ENCODE measurements around the gene ZNRF2. TPM values are rescaled to one million over a fixed set of nuclear protein-coding genes. Genes with fewer than 3 reads are reported as not detected.

The ZNRF2 gene
- total and polyA plus RNA-seq, 2 donors (not counting 3 experiments of a cell fraction or from before 2014, with no cell fraction given): 1.4 to 5.9 TPM

- Histone ChIP-seq H3K9me1 (replicated peaks; ENCODE audit: control insufficient read depth, extremely low read depth, insufficient read depth, low read length) (no peaks in the 10 kb centered on the region), H3K4me3 (replicated peaks in 1 of 3; ENCODE audit: insufficient read depth in 1 of 3, low read depth in 1 of 3, low read length in 3 of 3) (no peak overlapping the region), H3K27ac (ENCODE audit: insufficient read depth, low read depth, low read length) (no peak overlapping the region), H3K9me3 (replicated peaks; ENCODE audit: control insufficient read depth, insufficient read depth, low read length) (no peaks in the 10 kb centered on the region), H2AFZ (ENCODE audit: low read depth, low read length) (no peak overlapping the region), H3K9ac (replicated peaks; ENCODE audit: extremely low read depth, insufficient read depth, low read length) (no peak overlapping the region), H3K4me2 (ENCODE audit: insufficient read depth, low read length) (no peak overlapping the region), H3K4me1 (ENCODE audit: control insufficient read depth, extremely low read depth, insufficient read depth, low read length) (no peaks in the 10 kb centered on the region), H3K36me3 (ENCODE audit: control insufficient read depth in 2 of 2, extremely low read depth in 1 of 2, insufficient read depth in 2 of 2, low read length in 2 of 2) (no peaks in the 10 kb centered on the region), H3K27me3 (ENCODE audit: control insufficient read depth in 2 of 2, insufficient read depth in 2 of 2, low read length in 2 of 2) (peaks cover 9 to 27% of the 10 kb centered on the region in 2 experiments), H4K20me1 (replicated peaks; ENCODE audit: control insufficient read depth, extremely low read depth, insufficient read depth, low read length) (no peaks in the 10 kb centered on the region), H3K79me2 (ENCODE audit: control insufficient read depth, insufficient read depth, low read length) (no peaks in the 10 kb centered on the region)
- ChIA-PET POLR2A (no interaction called here), CTCF (no interaction called here)
- no peak for FAIRE-seq
- intact Hi-C loops (cut with micrococcal nuclease) (no loop called here), dilution Hi-C loops (cut with MboI; ENCODE audit: extremely low pct_ligation_motif_present, low sequenced_read_pairs) (no loop called here)
- DNase-seq (ENCODE audit: low read depth, low spot score): no peak
- TF ChIP-seq EZH2 (IDR thresholded peaks at IDR 0.05; ENCODE audit: borderline replicate concordance, low read depth, low read length, severe bottlenecking) (no peak), POLR2AphosphoS5 (IDR thresholded peaks at IDR 0.05; ENCODE audit: insufficient read depth, low read depth, low read length) (no peak), MYC (IDR thresholded peaks at IDR 0.05; ENCODE audit: low read depth, low read length) (no peak), FOS (IDR thresholded peaks at IDR 0.05; ENCODE audit: borderline replicate concordance, insufficient read depth, low read length) (no peak), POLR2A (IDR thresholded peaks at IDR 0.05; ENCODE audit: low read depth, low read length) (no peak), CTCF (IDR thresholded peaks at IDR 0.05; ENCODE audit: extremely low read depth in 1 of 2, insufficient read depth in 1 of 2, low read depth in 1 of 2, low read length in 2 of 2) (no peak), JUN (IDR thresholded peaks at IDR 0.05; ENCODE audit: borderline replicate concordance, insufficient read depth, insufficient read length, low read depth) (no peak), GATA2 (IDR thresholded peaks at IDR 0.05; ENCODE audit: insufficient read depth, insufficient read length, low read depth, low read length) (no peak)
- TF ChIP-seq, protein P1, sequence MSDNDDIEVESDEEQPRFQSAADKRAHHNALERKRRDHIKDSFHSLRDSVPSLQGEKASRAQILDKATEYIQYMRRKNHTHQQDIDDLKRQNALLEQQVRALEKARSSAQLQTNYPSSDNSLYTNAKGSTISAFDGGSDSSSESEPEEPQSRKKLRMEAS (IDR thresholded peaks at IDR 0.05; ENCODE audit: insufficient read depth, insufficient read length): no peak
- no TSS peak for BruUV-seq (replicated peaks)
These were observed 32.6 kb upstream of the ZNRF2 start for GRCh38 chr7:30251708-30252329.

All from endothelial cell of umbilical vein (primary cell).